GM19239 (cell line): ENCODE results near the gene SCAF4.
"Not testable (repeated sequence)": the region's sequence is repeated elsewhere in the genome, so short reads cannot be mapped to it uniquely, and the experiment has no call there.

Source experiments
- DNase-seq: peaks from one replicate; pipeline ENCODE4 v3.0.0; 2011; ENCODE audit warnings: low spot score; ENCODE audit not compliant: insufficient read length
- FAIRE-seq: peaks from 2 replicates; lab custom pipeline; 2011; peaks lifted over from hg19 to GRCh38; lab: Jason Lieb, UNC

SCAF4 gene, protein sequence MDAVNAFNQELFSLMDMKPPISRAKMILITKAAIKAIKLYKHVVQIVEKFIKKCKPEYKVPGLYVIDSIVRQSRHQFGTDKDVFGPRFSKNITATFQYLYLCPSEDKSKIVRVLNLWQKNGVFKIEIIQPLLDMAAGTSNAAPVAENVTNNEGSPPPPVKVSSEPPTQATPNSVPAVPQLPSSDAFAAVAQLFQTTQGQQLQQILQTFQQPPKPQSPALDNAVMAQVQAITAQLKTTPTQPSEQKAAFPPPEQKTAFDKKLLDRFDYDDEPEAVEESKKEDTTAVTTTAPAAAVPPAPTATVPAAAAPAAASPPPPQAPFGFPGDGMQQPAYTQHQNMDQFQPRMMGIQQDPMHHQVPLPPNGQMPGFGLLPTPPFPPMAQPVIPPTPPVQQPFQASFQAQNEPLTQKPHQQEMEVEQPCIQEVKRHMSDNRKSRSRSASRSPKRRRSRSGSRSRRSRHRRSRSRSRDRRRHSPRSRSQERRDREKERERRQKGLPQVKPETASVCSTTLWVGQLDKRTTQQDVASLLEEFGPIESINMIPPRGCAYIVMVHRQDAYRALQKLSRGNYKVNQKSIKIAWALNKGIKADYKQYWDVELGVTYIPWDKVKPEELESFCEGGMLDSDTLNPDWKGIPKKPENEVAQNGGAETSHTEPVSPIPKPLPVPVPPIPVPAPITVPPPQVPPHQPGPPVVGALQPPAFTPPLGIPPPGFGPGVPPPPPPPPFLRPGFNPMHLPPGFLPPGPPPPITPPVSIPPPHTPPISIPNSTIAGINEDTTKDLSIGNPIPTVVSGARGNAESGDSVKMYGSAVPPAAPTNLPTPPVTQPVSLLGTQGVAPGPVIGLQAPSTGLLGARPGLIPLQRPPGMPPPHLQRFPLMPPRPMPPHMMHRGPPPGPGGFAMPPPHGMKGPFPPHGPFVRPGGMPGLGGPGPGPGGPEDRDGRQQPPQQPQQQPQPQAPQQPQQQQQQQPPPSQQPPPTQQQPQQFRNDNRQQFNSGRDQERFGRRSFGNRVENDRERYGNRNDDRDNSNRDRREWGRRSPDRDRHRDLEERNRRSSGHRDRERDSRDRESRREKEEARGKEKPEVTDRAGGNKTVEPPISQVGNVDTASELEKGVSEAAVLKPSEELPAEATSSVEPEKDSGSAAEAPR

DNA sequence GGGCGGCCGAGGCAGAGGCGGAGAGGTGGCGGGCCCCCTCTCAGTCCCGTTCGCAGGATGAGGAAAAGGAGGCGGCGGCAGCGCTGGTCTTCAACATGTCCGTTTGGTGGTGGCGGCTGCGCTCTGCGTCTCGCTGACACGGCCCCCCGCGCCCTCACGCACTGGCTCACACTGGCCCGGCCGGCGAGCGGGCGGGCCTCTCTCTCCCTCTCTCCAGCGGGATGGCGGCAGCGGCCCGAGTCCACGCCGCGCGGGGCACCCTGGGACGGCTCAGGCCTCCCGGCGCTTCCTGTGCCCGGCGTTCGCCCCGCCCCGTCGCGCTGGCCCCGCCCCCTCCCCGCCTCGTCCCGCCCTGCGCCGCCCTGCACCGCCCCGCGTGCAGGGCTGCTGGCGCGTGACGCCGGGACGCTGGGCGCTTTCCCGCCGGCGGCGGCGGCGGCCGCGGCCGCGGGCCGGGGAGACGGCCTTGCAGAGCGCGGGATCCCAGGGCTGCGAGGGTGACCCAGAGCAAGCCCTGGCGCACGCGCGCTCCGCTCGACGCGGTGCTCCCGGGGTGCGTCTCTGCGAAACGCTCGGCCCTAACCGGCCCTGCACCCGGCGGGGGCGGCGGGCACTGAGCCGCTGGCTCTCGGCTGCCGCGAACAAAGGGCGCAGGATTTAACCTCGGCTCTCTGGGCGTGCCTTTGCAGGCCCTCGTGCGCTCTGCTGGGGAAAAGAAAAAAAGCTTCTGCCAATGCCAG lies at the start of gene SCAF4:
Gene SCAF4, minus strand, starts transcription at position 262 of the 740 bp plus-strand sequence. CDS start 426 bp downstream, outside the sequence.
- DNase-seq (peak; percentile 90), FAIRE-seq (peak; percentile 76)

DNA sequence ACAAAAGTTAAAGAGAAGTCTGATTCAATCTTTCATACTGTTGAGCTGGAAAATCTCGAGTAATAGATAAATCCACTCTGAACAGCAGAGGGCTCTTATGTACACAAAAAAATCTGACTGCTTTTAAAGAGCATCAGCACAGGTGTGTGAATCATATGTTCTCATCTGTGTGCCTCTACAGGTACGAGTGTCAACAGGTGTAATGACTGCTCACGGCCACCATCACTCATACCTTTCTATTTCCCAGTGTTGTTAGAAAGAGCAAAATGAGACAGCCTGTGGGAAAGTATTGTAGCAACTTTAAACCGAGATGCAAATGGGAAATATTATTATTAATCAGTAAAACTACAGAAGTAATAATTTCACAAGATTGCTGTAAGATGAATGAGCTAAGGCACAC lies 49.0 kb upstream of the SCAF4 start:
- FAIRE-seq, result no peak
- no peak for DNase-seq

DNA sequence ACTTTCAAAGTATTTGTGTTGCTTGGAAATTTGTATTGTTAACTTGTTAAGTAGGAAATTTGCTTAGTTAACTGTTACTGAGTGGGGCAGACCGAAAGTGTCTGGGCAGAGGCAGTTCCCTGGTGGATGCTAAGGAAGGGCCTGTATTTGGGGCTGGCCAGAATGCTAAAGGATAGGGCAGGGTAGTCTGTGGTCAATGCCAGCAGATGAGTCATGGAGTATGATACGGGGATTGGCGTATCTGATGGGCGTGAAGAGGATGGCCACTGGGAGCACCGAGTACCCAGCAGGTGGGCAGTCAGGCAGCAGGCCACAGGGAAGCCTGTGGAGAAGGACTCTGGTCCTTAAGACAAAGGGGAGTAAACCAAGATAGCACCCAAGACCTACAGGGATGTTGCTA lies 46.6 kb upstream of the SCAF4 start:
- no peak for FAIRE-seq

DNA sequence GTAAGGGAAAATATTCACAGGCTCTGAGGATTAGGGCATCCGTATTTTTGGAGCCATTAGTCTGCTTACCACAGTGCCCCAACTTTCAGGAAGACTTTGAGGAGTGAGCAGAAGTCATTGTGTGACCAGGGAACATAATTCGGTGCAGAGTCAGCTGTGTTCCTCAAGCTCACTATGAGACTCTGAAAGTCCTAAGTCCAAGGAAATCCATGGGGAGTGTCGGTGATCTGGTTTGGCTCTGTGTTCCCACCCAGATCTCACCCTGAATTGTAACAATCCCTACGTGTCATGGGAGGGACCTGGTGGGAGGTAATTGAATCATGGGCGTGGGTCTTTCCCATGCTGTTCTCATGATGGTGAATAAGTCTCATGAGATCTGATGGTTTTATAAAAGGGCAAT lies 45.9 kb upstream of the SCAF4 start:
- no peak for FAIRE-seq

More for the DNA sequence above, 46.6 kb upstream of the SCAF4 start:
- no peak for DNase-seq

DNA sequence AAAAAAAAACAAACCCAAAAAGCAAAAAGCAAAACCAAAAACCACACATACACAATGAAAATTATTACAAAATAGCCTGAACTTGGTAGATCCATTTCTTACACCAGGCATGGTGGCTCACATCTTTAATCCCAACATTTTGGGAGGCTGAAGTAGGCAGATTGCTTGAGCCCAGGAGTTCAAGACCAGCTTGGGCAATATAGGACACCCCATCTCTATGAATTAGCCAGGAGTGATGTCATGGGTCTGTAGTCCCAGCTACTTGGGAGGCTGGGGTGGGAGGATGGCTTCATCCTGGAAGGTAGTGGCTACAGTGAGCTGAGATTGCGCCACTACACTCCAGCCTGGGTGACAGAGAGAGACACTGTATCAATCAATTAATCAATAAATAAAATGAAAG lies 42.1 kb upstream of the SCAF4 start:
- DNase-seq (no peak), FAIRE-seq (no peak)

More for the DNA sequence above, 45.9 kb upstream of the SCAF4 start:
- DNase-seq, result no peak

DNA sequence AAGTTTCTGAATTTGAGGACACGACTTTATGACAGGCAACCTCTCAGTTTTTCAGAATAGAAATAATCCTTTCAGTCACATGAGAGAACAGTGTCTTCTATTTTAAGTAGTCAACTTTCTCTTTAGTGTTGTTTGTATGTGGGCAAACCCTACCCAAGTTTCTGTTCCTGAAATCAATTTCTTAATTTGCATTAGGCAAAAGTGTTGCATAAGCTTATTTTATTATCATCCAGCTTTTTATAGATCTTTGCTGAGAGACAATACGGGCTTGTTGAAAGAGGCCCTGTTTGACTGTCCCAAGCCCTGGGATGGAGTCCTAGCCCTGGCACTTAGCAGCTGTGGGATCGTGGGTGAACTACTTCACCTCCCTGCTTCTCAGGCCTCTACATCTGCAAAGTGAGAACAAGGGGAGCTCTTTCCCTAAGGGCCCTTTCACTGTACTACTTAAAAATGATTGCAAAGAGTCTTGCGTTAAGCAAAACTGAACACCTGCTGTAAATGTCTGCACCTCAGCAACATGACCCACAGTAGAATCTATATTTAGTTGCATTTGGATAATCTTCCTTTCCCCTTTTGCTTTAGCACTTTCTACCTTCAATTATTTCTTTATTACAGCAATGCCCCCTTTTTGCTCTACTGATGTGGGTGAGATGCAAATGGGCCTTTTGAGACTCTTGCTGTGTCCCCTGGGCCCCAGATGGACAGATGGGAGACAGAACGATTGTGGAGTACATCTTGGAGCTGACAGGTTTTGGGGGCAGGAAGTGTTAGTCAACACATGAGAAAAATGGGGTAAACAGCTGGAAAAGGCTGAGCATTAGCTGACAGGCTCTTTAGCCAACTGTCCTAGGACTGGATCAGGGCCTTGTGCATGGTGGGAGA lies 41.0 kb upstream of the SCAF4 start:
- DNase-seq (peak; percentile 39), FAIRE-seq (peak; percentile 37)

DNA sequence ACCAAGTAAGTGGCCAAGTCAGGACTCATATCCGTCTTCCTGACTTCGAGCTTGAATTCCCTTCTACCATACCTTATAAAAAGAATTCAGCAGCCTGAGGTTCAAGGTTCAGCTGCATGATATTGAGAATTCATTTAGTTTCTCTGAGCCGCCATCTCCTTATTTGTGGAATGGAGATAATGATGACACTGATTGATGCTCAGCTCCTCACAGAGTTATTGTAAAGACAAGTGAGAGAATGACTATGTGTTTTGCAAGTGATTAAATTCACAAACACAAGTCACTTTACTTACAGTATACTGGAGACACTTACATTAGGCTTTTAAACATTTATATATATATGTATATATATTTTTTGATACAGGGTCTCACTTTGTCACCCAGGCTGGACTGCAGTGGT lies 39.8 kb upstream of the SCAF4 start:
- no peak for FAIRE-seq
- no peak for DNase-seq

DNA sequence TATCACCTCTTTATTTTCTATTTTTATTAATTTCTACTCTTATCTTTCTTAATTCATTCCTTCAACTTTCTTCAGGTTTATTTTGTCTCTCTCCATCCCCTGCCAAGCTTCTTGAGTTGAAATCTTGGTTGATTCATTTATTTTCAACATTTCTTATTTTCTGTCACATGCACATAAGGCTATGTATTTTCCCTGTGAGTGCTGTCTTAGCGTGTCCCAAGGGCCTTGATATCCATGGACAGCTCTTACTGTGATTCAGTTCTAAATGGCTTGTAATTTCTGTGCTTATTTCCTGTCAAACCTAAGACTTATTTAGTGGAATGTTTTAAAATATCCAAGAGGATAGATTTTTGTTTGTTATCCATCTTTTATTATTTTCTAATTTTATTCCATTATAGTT lies 36.8 kb upstream of the SCAF4 start:
- DNase-seq (no peak), FAIRE-seq (no peak)

DNA sequence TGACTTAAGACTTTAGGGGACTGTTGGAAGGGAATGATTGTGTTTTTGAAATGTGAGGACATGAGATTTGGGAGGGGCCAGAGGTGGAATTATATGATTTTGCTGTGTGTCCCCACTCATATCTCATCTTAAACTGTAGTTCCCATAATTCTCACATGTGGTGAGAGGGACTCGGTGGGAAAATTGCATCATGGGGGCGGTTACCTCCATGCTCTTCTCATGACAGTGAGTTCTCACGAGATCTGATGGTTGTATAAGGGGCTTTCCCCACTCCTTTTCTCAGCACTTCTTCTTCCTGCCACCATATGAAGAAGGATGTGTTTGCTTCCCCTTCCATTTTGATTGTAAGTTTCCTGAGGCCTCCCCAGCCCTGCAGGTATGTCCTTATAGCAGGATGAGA lies 35.0 kb upstream of the SCAF4 start:
- DNase-seq, result no peak
- FAIRE-seq, result no peak

DNA sequence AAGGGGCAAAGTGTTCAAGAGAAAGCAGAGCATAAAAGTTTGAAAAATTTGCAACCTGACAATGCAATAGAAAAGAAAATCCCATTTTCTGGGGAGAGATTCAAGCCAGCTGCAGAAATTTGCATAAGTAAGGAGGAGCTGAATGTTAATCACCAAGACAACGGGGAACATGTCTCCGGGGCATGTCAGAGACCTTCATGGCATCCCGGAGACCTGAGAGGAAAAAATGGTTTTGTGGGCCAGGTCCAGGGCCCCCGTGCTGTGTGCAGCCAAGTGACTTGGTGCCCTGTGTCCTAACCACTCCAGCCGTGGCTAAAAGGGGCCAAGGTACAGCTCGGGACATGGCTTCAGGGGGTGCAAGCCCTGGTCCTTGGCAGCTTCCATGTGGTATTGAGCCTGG lies 33.9 kb upstream of the SCAF4 start:
- FAIRE-seq, DNase-seq: not testable (repeated sequence)

DNA sequence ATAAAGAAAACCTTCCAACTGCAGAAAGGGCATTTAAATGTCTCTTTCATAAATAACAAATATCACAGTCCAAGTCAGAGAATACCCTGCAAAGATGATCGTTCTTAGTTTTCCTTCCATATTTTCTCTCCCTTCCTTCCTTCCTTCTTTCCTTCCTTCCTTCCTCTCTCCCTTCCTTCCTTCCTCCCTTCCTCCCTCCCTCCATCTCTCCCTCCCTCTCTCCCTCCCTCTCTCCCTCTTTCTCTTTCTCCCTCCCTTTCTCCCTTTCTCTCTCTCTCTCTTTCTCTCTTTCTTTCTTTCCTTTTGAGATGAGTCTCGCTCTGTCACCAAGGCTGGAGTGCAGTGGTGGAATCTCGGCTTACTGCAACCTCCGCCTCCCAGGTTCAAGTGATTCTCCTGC lies 29.0 kb upstream of the SCAF4 start:
- DNase-seq (no peak), FAIRE-seq (no peak)

DNA sequence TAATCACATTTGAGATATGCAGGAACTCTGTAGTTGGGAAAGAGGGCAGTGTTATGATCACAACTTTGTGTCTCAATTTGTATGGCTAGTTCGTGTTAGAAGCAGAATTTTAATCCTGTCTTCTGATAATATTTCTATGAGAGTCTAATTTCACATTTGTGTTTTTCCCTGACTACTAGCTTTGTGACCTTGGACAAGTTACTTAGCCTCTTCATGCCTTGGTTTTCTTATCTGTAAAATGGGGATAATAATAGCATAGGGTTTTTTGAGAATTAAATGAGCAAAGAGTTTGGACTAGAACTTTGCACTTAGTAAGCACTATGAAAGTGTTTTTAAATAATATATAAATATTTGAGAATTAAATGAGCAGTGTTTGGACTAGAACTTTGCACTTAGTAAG lies 24.9 kb upstream of the SCAF4 start:
- FAIRE-seq, result no peak

DNA sequence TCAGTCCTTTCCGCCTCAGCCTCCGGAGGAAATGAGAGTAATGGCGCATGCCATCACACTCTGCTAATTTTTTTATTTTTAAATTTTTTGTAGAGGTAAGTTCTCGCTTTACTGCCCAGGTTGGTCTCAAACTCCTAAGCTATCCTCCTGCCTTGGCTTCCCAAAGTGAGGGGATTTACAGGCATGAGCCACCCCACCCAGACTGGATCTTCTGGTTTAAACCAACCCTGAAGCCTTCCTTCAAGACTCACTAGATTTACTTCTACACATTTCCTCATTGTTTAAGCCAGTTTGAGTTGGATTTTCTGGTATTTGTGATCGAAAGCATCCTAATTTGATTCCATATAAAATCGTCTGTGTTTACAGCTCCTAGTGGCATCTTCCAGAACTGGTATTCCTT lies 23.1 kb upstream of the SCAF4 start:
- FAIRE-seq (no peak), DNase-seq (no peak)

More for the DNA sequence above, 24.9 kb upstream of the SCAF4 start:
- DNase-seq, result no peak

DNA sequence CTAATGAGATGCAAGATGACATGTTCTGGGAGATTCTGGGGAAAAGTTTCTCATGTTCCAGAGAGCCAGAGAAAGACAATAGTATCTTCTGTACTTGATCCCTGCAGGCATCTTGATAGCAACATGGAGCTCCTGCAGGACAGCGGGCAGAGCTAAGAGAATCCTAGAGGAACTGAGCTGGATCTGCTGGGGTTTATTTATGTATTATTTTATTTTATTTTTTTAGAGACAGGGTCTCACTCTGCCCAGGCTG lies 22.7 kb upstream of the SCAF4 start:
- FAIRE-seq (no peak), DNase-seq (no peak)

DNA sequence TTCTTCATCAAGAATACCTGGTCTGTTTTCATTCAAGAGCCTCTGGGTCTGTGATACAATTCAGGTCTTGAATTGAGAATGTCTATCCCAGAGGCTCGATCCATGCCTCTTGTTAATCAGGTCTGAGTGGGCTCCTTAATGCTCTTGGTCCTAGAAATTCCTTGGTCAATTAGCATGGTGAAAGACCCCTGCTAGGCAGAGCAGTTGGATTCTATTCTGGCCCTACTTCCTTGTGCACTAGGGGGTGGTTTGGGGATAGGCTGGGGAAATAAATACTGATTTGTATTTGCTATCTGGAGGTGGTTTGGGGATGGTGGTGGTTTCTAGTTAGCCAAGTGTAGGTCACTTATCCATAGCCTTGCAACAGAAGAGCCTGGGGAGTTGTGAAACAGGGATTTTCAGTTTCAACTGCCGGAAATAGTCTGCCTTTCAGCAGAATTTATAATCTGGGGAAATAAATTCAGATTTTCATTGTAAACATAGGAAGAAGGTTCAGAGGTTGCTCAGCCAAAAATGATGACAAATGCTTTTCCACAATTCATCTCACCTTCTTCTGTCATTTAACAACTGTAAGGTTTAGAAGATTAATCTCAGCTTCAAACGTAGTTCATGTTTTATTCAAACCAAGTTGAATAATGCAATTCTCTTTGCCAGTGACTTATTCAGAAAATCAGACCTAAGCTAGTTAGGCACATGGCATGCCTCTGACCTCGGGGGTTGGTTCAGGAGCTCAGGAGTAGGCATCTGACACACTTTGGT lies 22.2 kb upstream of the SCAF4 start:
- FAIRE-seq (no peak), DNase-seq (no peak)

DNA sequence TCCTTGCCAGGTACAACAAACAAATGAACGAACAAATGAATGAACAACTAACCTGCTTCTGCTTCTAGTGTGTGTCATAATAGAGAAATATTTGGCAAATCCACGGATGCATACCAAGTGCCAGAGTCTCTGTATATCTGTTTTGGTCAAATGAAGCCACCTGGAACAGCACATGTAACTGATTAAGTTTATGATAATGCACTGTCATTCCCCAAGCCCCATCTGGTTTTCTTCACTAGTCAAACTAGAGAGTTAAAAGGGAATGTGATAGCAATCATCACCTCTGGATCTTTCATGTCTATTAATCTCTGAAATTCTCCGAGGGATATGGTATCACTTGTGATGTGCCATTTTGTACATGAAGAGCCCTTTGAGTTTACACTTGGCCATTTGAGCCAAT lies 21.0 kb upstream of the SCAF4 start:
- no peak for FAIRE-seq
- DNase-seq, result no peak

DNA sequence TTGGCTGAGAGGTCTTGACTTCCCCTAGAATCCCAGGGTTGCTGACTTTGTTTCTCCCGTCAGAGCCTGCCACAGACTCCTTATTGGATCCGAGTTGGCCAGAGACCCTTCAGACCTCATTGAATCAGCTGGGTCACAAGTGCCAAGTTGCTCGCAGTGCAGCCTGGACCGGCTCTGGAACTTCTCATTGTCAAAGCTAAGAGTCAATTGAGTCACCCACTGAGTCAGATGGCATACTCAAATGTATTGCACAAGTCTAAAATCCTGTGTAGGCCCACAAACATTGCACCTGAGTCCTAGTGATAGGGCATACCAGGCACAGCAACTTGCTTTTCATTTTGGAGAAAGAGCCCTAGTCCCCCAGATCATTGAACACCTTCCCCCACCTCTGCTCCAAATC lies 20.4 kb upstream of the SCAF4 start:
- FAIRE-seq, result no peak
- DNase-seq, result no peak

DNA sequence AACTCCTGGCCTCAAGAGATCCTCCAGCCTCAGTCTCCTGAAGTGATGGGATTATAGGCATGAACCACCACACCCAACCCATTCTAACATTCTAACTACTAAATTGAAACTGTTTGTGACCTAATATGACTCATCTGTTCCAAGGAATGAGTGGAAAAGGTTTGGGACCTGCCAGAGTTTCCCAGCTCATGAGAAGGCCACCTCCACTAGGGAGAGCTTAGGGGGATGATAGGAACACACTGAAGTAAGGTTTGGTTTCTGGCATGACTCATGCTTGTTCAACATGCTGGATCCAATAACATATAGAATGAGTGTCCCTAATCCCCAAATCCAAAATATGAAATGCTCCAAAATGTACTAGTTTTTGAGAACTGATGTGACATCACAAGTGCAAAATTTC lies 18.9 kb upstream of the SCAF4 start:
- DNase-seq, result no peak
- FAIRE-seq, result no peak
